Activated CD8-positive, alpha-beta memory T cell treated with anti-CD3 and anti-CD28 coated beads, Interleukin-2, amount 50 U/mL, for 4 hours (primary cell): Measurements from ENCODE around the gene FXYD6.
A peak's percentile ranks its signal among the peaks of the same experiment; 100 is the strongest.

Experiments used
- DNase-seq: peaks from one replicate; pipeline ENCODE4 v3.0.0-alpha.2; 2020

FXYD6 gene

DNA sequence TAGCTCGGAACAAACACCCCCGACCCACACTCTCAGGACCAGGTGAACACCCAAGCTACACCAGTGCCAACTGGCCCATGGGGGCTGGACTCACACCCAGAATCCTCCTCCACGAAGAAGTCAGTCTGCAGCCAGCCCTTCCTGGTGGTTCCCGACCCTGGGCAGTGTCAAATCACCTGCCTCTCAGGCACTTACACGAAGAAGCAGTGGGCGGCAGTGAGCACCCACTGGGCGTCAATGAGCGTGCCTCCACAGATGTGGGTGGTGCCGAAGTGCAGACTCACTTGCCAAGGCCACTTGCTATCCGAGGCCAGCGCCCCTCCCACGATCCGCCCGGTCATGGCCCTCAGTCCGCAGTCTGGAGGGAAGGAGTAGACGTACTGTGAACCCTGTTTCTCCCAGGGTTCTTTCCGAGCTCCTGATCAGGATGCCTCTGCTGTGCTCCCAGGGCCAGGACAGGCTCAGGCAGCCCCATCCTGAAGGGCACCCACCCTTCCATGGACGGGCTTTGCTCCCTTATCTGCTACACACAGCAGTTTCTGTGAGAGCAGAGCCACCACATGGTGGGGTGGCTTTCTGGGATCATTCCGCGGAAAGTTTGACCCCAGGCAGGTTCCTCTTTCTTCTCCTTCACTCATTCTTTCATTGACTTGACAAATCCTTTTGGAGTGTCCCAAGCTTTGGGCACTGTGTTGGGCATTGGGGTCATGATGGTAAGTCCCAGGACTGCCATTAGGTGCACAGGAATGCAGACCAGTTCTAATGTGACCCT is 33.3 kb upstream of the FXYD6 start:
- no peak for DNase-seq

- DNase-seq: no peak
These were observed 32.6 kb upstream of the FXYD6 start for GRCh38 chr11:117908959-117909610.

GRCh38 chr11:117908109-117908895 is 31.8 kb upstream of the FXYD6 start:
- no peak for DNase-seq

DNA sequence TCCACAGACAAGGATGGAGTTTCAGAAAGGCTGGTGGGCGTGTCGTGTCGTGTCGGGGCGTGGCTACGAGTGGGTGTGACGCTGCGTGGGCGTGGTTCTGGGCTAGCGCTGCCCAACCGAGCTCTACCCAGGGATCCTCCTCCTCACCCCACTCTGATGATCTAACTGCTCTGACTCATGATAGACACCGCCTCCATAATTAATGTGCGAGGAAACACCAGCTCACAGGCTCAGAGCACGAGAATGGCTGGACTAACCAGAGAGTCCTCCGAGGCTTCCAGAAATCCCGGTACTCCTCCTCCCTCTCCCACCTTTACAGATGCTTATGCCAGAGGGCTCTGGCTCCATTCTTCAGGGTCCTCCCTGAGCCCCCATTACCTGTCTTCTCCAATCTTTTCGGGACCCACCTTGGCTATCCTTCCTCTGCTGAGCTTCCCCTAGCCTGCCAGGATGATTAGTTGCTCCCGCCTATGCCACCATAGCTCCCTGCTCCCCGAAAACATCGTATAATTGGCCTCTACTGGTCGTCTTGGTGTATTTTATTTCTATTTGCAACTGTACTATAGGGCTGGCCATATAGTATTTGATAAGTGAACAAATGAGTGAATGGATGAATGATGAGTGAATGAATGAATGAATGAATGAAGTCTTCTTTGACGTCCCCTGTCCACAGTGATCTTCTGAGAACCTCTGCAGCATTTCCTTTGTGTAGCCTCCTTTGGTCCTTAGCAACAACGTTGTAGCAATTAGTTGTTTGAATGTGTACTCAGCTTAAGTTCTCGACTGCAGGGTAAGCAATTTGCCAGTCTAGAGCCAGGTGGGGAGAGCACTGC is 31.0 kb upstream of the FXYD6 start:
- peak; percentile 70 for DNase-seq

DNA sequence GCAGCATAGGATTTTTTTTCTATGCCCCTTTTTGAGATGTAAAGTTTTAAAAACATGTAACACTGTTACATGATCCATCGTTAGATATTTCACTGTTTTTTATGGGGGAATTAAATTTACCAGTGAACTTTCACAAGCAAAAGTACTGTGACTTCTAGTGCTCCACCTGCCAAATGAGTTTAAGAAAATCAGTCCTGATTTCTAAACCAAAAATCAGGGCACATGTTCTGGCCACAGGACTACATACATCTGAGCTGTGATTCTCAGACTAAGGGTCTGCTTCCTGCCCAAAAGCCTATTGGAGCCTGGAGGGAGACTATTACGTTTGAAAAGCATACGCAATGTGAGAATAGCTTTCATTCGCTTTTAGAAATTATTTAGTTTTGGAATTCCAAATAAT is 30.3 kb upstream of the FXYD6 start:
- DNase-seq: no peak

- no peak for DNase-seq
These were observed 29.7 kb upstream of the FXYD6 start for GRCh38 chr11:117906126-117906525.

- DNase-seq: no peak
These were observed 29.1 kb upstream of the FXYD6 start for GRCh38 chr11:117905524-117905923.

GRCh38 chr11:117903505-117904382 is 27.3 kb upstream of the FXYD6 start:
- DNase-seq: no peak

- no peak for DNase-seq
These were observed 25.8 kb upstream of the FXYD6 start for GRCh38 chr11:117902001-117902845.

DNA sequence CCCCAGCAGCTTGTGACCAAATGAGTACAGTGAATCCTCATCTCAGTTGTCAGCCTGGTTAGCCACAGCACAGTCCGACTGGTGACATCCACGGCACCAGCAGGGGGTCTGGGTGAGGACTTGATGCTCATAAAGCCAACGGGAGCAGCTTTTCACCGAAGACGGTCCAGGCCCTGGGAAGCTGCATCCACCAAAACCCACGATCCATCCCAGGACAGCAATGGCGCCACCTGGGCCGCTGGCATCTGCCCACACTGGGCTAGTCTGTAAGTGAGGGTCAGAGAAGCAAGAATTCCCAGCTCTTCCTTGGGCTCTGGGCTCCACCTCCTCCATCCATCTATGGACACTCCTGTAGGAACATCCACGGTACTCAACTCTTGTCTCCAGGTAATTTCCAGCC is 25.1 kb upstream of the FXYD6 start:
- no peak for DNase-seq

DNA sequence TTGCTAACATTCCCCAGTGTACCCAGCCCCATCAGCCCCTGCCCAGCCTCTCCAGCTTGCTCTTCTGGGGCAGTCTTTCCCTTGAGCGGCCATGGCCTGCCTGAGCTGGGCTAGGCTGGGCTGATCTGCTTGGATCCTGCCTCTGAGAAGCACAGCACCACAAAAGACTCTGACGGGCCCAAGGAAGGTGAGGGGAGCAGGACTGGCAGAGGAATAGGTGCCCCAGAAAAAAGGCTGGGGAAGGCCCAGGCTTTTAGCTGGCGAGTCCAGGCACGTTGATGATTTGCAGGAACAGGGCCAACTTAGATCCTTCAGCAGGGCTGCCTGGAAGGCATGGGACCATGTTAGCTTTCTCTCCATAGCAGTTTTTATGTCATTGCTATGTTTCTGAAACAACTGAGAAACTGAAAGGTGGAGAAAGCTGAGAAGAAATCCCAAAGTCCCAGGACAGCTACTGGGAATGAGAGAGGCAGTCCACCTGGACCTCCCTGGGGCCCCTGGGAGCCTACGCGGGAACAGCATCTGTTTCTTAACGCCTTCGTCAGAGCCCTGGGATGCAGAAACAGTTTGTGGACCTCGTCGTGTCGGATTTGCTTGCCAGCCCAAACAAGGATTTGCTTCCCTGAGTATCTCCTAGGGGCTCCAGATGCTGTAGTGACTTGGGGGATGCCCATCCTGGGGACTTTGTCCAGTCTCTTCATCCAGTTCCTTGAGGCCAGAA is 24.4 kb upstream of the FXYD6 start:
- DNase-seq: no peak

DNA sequence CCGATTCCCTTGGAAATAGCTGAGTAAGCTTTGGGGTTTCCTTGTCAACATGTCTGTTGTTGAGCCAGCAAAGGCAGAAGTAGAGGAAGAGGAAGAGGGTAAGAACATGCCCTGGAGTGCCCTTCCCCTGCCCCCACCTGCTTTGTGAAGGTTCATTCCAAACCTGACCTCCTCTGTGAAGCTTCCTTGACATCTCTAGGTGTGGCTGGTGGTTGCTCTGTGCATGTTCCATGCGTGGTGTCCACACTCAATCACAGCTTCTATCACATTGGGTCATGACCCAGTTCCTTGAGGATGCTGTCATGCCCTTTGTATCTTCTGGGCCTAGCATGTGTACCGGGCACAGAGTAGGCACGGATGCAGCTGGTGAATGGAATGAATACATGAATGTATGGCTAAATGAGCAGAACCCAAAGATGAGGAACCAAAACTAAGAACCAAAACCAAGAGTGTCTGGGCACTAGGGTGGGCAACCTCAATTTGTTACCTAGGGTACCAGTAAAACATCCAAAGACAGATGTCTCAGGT is 23.7 kb upstream of the FXYD6 start:
- no peak for DNase-seq

DNA sequence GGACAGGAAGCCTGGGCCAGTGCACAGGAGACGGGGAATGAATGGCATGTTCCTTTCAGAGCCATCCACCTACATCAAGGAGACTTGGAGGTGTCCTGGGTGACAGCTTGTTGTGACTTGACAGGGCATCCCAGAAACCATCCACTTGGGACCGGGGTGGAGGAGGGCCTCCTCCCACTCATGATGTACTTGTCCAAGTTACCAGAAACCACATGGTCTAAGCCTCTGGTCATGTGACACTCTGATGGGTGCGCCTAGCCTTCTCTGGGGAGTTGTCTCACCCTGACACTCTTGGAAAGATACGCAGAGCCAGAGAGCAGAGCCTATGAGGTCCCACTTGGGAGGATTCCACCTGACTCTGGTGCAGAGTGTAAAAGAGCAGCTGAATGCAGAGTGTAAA is 21.6 kb upstream of the FXYD6 start:
- no peak for DNase-seq

DNA sequence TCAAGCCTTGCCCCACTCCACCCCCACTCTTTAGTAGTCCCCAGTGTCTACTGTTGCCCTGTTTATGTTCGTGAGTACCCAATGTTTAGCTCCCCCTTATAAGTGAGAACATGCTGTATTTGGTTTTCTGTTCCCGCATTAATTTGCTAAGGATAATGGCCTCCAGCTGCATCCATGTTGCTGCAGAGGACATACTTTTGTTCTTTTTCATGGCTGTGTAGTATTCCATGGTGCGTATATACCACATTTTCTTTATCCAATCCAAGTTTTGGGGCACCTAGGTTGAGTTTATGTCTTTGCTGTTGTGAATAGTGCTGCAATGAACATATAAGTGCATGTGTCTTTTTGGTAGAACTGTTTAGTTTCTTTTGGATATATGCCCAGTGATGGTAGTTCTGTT is 16.2 kb upstream of the FXYD6 start:
- DNase-seq: no peak

DNA sequence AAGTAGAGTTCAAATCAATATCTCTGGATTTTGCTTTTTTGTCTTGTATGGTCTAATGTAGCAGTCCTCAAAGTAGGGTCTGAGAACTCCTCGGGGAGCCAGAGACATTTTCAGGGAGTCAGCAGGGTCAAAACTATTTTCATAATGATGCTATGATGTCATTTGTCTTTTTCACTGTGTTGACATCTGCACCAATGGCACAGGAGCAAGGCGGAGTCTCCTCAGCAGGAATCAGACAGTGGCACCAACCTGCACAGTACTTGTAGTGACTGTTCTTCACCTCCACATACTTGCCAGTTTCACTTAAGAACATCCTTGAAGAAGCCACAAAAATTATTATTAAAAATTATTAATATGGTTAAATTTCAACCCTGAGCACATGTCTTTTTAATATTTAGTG is 14.9 kb upstream of the FXYD6 start:
- DNase-seq: no peak

DNA sequence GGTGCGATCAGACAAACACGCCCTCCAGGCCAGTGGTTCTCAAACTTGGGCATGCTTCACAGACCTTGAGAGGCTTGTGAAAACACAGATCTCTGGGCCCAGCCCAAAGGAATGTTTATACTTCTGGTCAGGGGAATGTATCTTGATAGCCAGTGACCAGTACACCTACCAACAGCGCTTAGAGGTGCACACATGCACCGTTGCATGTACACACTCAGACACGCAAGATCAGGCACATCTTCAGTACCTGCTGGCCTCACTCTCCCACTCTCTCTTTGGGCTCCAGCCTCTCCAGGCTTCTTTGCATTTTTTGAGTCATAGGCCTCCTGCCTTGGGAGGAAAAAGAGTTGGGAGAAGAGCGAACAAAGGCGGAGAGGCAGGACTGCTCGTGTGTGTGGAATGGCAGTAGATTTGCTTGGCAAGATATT is 11.7 kb upstream of the FXYD6 start:
- DNase-seq: no peak

DNA sequence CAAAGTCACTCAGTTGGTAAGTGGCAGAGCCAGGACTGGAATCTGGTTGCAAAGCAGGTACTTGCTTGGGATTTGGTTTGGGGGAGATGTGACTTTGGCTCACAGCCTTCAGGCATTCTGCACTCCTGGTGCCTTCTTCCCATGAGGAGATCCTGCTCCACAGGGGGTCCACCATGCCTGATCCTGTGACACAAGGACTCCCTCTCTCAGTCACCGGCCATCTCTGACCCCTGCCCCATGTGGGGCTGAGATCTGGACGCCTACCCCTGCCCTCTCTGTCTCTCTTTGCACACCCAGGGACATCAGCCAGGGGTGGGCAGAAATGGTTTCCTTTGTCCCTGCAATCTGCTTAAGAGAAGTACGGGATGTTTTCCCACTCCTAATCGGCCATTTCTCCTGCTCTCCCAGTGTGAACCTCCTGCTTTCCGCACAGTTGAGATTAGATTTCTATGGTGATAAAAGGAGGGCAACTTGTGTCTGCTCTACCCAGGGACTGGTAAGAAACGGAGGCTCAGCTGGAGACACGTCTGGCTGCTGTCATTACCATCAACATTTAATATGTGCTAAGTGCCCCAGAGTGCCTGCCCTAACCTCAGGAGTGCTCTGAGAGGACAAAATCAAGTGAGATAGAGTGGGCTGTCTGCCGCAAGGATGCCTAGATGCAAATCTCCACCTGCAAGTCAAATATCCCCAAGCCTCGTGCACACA is 11.1 kb upstream of the FXYD6 start:
- no peak for DNase-seq

GRCh38 chr11:117885777-117886176 is 9.3 kb upstream of the FXYD6 start:
- DNase-seq: no peak

DNA sequence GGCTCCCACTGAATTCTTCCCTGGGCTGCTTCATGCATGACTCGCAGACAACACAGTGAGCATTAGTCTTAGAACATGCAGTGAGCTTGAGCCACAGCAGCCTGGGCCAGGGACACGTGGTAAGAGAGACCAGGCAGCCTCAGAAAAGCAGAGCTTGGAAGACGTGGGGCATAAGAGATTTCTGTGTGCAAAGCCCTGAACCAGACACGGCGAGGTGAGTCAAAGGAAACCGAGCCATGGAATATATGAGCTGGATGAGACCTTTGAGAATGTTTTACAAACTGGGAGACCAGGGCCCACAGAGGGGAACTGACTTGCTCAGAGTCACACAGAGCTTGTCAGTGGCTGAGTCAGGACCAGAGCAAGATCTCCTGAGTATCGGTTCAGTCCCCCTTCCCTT is 8.5 kb upstream of the FXYD6 start:
- no peak for DNase-seq
